SIG-M5 treated with dmso at 0.1 percent for 504 hours (cell line): ENCODE data around the gene MFRP.

Experiments used
- DNase-seq: peaks from one replicate; lab custom pipeline; 2025; ENCODE audit not compliant: unreplicated experiment; lab: John Stamatoyannopoulos, UW

The MFRP gene

DNA sequence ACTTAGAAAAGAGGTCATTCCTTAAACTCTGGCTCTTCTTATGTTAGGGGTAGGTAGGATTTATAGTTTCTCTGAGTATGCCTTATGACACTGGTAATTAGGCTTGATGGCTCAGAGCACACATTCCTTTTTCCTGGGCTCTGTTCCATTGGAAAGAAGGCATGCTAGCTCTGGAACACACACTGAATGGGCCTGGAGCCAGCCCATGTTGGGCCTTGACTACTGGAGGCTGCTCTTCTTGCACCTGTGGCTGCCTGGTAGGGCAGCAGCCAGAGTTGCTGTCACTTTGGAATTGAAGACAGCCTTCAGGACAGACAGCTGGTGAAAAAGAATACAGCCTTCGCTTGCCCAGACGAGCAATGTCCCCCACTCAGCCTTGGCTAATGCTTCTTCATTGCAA, 47.8 kb downstream of the MFRP start:
- no peak for DNase-seq

DNA sequence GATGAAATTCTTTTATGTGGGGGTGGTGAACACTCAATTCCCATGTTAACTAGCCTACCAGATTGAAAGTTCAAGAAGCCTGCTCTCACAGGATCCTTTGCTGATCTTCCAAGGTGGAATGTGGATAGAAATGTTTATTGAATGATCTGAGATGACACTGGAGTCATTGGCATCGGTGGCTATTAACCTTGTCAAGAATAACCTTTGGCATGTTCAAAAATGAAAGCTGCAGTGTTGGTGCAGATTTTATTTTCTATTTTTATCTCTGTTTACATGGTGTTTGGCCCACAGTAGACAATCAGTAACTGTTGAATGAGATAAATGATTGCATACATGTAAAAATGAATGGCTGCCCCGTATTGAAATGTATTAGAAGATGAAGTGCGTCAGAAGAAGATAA, 48.6 kb downstream of the MFRP start:
- no peak for DNase-seq

DNA sequence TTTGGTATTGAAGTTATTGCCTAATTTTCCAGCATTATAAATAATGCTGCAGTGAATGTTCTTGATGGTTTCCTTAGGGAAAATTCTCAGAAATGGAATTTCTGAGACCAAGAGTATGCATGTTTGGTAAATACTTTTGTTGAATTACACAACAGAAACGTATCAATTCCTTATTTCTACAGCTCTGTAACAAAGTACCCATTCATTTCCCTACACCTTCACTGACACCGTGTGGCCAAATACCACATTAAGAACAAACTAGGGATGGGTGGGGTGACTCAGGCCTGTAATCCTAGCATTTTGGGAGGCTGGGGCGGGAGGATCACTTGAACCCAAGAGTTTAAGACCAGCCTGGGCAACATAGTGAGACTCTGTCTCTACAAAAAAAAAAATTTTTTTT, 51.3 kb downstream of the MFRP start:
- DNase-seq = peak; percentile 4

DNA sequence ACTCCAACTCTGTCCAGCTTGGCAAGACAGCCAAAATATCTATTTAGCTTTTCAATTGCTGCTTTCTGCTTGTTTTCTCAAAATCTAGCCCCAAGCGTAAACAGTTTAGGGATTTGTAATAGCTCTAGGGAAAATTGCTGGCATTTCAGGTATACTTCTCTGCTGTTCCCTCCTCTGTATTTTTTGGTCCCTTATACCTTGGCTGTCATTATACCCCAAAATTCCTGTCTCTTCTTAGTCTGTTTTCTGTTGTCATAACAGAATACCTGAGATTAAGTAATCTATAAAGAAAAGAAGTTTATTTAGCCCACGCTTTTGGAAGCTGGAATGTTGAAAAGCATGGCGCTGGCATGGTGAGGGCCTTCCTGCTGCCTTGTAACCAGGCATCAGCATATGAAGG, 53.0 kb downstream of the MFRP start:
- no peak for DNase-seq

DNA sequence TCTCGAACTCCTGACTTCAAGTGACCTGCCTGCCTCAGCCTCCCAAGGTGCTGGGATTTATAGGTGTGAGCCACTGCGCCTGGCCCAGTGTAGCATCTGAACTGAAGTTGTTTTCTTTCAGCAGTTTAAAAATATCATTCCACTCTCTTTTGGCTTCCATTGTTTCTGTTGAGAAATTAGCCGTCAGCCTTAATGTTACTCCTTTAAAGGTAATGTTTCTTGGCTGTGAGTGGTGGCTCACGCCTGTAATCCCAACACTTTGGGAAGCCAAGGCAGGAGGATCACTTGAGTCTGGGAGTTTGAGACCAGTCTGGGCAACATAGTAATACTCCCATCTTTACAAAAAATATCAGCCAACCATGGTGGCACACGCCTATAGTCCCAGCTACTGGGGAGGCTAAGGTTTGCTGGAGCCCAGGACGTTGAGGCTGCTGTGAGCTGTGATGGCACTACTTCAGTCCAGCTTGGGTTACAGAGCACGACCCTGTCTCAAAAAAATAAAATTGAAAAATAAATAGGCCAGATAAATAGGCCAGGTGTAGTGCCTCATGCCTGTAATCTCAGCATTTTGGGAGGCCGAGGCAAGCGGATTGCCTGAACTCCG, 55.5 kb downstream of the MFRP start:
- no peak for DNase-seq
